Inflammatory macrophage treated with lipopolysaccharide for 1 hour (primary cell): Measurements from ENCODE around the gene EFHC1.
"Not testable (repeated sequence)": the region's sequence is repeated elsewhere in the genome, so short reads cannot be mapped to it uniquely, and the experiment has no call there.

Experiments used
- DNase-seq, 2 donors: peaks; one replicate each; pipeline ENCODE4 v3.0.0-alpha.2; 2020 to 2022

Gene EFHC1

GRCh38 chr6:52454556-52454955 is 34.4 kb downstream of the EFHC1 start:
- DNase-seq, result no peak

GRCh38 chr6:52457096-52457495 is 37.0 kb downstream of the EFHC1 start:
- no peak for DNase-seq

- not testable (repeated sequence) for DNase-seq
Measured at GRCh38 chr6:52461194-52461593, 41.1 kb downstream of the EFHC1 start.

- DNase-seq, result no peak
Measured at GRCh38 chr6:52474173-52474572, 54.0 kb downstream of the EFHC1 start.

DNA sequence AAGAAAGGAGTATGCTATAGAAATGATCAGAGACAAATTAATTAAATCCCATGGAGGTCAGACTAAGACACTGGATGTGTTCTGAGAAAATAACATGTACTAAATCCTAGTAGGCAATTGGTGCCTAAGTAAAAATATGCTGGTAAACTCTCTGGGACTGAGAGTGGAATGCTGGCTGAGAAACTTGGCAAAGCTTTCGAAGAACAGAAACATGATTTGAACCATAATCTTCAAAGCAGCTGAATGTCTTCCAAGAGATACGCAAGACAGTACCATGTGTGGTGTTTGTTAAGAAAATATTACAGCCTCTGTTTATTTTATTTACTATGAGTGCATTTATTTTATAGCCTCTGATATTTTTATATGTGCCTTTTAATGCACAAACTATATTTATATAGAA is 55.2 kb downstream of the EFHC1 start:
- DNase-seq, result no peak

GRCh38 chr6:52482903-52483670 is 62.9 kb downstream of the EFHC1 start:
- DNase-seq, result no peak

DNA sequence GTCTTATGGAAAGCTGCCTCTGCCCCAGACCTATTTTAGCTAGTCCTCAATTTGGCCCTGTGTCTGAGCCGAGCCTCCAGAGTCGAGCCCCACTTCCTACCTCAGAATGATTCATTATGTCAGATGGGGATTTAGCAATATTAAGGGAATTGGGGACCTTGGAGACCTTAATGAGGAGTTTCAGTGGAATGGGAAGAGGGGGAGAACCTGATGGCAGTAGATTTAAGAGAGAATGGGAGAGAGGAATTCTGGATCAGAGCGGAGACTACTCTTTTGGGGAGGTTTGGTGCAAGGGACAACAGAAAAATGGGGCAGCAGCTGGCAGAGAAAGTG is 63.5 kb downstream of the EFHC1 start:
- no peak for DNase-seq

DNA sequence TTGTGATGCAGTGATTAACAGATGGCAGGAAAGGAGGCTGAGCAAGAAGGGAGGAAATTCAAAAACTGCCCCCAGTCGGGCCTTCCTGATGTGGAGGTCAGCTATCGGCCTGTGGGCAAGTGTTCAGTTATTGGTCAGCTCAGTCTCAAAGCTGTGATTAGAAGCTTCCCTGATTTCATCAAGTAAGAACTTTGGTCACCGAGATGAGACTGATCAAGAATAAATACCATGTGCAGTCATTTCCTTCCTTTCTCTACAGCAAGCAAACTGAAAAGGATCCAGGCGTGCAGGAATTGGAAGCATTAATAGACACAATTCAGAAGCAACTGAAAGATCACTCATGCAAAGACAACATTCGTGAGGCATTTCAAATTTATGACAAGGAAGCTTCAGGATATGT is 69.7 kb downstream of the EFHC1 start:
- no peak for DNase-seq

DNA sequence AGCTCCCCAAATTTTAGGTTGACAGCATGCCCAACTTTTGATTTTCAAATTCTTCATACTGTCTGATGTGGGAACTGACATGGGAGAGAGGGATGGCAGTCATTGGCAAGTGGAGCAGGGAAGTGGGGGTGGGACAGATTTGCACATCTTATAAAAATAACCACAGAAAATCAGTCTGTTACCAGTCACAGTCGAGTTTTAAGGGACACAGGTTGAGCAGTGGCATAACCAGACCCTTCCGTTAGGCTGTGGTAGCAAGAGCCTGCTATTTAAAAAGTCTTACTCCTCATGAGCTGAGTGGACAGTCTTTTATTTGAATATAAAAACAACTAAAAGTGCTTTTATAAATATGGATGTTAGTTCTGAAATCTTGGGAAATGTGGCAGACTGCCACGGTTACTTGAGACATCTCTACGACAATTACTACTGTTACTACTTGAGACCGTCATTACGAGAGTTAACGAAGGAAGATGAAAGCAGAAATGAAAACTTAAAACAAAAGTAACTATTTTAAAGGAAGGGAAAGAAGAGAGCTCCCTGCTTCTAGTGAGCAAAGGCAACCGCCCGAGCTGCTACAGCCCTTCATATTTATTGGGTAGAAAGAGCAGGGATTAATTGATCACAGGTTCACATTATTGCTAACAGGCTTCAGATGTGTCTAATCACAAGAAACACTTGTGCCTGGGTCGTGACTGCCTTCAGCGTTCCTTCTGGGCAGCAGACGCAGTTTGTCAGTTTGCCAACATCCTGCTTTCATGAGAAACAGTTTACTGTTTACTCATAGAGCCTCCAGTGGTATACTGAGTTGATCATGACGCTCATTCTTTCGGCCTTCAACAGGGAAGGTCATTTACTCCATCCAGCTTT is 71.3 kb downstream of the EFHC1 start:
- DNase-seq, result peak in 1 of 2 donors; percentile 32

DNA sequence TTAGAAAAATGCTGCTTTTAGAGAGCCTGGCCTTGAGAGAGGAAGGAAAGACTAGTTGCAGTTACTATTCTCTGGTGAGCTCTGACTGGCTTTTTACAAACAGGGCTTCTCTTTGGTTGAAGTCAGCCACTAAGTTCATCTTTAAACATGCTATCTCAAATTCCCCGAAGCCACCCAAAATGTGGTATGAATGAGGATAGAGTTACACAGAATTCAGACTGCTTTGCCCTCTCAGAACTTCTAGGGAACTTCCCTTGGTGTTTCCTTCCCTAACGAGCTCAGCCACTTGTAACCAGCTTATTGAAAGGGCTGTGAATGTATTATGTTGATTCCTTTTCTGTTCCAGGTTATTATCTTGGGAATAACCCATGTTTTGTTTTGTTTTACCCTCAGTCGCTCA is 73.5 kb downstream of the EFHC1 start:
- DNase-seq, result peak in 1 of 2 donors; percentile 28

GRCh38 chr6:52494298-52495072 is 74.3 kb downstream of the EFHC1 start:
- DNase-seq, result no peak

DNA sequence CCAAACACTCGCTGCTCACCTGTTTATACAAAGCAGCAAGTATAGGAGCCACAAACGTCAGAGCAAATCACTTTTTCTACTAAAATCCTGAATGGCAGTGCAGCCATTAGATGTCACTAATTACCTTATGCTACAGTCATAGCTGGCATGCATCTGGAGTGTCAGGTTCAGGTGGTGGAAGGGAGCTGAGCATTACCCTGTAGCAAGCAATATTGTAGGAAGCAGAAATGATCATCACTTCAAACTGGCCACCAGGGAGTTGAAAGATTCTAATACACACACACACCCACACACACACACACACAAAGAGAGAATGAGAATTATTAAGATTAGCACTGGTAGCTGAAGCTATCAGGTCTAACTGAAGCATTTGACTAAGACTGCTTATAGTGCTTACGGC is 75.8 kb downstream of the EFHC1 start:
- DNase-seq, result no peak

DNA sequence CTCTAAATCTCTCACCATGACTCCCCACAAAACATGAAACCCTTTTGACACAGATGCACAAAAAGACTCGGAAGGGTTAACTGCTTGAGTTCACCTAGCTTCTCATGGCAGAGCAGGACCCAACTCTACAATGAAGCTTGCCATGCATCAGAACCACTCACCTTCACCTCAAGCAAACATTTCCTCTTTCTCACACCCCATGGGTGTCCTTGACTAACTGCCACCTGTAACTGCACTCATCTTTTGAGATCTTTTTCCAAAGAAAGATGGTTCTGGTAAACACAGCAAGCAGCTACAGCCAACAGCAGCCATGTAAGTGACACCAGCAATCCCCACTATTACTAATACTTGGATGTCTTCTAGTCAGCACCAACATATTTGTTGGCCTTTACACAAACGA is 76.5 kb downstream of the EFHC1 start:
- DNase-seq, result no peak

- no peak for DNase-seq
Measured at GRCh38 chr6:52497652-52498408, 77.7 kb downstream of the EFHC1 start.

DNA sequence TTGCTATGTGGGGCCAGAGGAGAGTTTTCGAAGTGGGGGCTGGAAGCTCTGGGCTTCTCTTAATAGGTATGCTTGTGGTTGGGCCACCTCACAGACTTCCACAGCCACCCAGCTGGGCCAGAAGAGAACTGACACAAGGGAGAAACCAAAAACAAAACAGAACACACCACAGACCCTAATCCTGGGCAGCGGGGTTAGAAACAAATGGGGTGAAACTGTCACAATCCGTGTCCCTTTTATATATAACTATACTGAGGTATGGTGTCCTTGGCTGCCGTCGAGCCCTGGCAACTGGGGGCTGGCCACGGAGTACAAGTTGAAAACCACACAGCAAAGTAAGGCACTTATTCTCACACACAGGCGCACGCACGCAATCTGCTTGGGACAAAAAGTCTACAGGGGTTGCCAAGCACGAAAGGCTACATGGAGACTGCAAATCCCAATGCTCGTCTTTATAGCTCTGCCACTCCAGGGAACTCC is 78.4 kb downstream of the EFHC1 start:
- DNase-seq, result no peak

DNA sequence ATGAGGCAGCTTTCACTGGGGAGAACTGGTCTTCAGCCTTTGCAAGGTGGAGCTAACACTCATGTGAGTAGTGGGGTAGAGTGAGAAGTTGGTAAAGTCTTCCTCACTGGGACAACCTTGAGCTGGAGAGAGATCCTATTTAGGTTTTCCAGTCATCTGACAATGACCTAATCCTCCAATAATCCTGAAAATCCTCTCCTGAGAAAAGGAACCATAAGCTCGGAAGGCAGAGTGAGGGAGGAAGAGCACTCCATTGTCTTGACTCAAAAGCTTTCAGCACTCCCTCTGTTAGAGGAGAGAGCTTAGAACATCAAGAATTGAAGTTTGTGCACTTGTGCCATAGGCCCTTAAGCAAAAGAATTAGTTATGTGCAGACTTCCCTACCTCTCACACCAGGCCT is 78.9 kb downstream of the EFHC1 start:
- DNase-seq, result no peak

GRCh38 chr6:52499681-52500236 is 79.6 kb downstream of the EFHC1 start:
- no peak for DNase-seq

- DNase-seq, result no peak
Measured at GRCh38 chr6:52500238-52501129, 80.3 kb downstream of the EFHC1 start.

DNA sequence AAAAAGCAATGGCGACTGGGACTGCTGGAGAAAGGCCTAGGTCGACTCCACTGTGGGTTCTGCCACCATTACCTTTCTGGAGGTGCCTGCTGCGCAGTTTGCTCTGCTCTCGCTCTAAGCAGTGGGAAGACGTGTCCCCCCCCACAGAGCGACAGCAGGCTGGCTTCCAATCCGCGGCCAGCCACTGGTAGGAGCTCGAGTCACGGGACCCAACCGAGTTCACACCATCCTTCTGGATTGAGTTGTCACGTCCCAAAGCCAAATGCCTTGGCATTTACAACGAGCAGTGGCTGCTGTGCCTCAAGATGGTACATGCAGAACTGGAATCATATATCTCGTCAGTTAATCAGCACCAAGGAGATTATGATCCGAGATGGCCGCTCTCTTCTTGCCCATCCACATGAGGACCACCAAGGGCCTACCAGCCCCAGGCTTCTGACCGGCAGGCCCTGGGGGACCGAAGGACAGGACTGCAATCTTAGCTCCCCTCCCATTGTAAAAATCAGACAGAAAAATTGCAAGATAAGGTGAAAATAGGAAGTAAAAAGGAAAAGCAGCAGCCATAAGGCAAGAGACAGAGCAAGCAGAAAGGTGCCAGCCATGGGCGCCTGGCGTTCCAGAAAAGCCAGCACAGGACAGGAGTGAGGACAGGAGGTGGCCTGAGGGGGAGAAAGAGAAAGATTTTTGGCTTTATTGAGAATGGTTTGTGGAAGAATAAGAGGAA is 82.3 kb downstream of the EFHC1 start:
- no peak for DNase-seq

- DNase-seq, result no peak
Measured at GRCh38 chr6:52503323-52503747, 83.2 kb downstream of the EFHC1 start.
